Breast epithelium (tissue), 4 donors: ENCODE results near the gene MRPL20. TPM values are rescaled to one million over a fixed set of nuclear protein-coding genes. Genes with fewer than 3 reads are reported as not detected.

ENCODE experiments used
- DNase-seq, 2 donors: peaks; one replicate each; pipeline ENCODE4 v3.0.0-alpha.2; 2019; ENCODE audit warnings: low spot score in 2 of 2
- H3K27ac ChIP-seq, 2 donors: fragments of 200-600 bp; sonication (generic) in 1 of 2; one replicate each; pipeline ENCODE4 v1.5.1; 2016 to 2019; ENCODE audit warnings: mild to moderate bottlenecking in 1 of 2
- H3K27me3 ChIP-seq, 2 donors: fragments of 200-600 bp; sonication (generic) in 1 of 2; one replicate each; pipeline versions ENCODE4 v1.5.1 to v1.6.0; 2017 to 2019; ENCODE audit warnings: control low read depth in 1 of 2, mild to moderate bottlenecking in 1 of 2
- H3K36me3 ChIP-seq: fragments of 200-600 bp; one replicate; pipeline ENCODE4 v1.5.1; 2019
- H3K4me1 ChIP-seq, 2 donors: fragments of 200-600 bp; sonication (generic); one replicate each; pipeline ENCODE4 v1.5.1; 2016 to 2019; ENCODE audit warnings: control low read depth in 1 of 2
- H3K4me3 ChIP-seq, 3 donors: fragments of 200-600 bp; sonication (generic); 1 replicate in 2 of 3; 2 replicates in 1 of 3; pipeline ENCODE4 v1.5.1; 2016 to 2019; ENCODE audit warnings: mild to moderate bottlenecking in 3 of 3, moderate library complexity in 2 of 3
- H3K9me3 ChIP-seq, 2 donors: fragments of 200-600 bp; sonication (generic) in 1 of 2; one replicate each; pipeline ENCODE4 v1.5.1; 2016 to 2019; ENCODE audit warnings: control low read depth in 1 of 2
- POLR2A ChIP-seq: fragments of 450-650 bp; IDR thresholded peaks from one replicate; pipeline ENCODE4 v1.6.1; 2016; ENCODE audit warnings: antibody characterized with exemption, mild to moderate bottlenecking, moderate library complexity
- POLR2AphosphoS5 ChIP-seq, 3 donors: sonication (generic); formaldehyde crosslinking; IDR thresholded peaks; one replicate each; pipeline ENCODE4 v1.6.1; 2017; ENCODE audit warnings: antibody characterized with exemption in 3 of 3
- intact Hi-C: fragments of 100-400 bp; cut with DNase I; formaldehyde crosslinking; loops from one replicate; pipeline ENCODE4 v1.15.1; 2023; ENCODE audit warnings: low total_unique reads
- total RNA-seq, 3 donors: library from RNA; depleted of rRNA; stranded (reverse); fragments of >200 nt; gene quantifications; one replicate each; pipeline ENCODE4 v1.1.0, GENCODE V29; 2016
- TF ChIP-seq, protein P1 (sequence below), 3 donors: fragments of 450-650 bp; IDR thresholded peaks; one replicate each; pipeline ENCODE4 v1.5.1; 2016 to 2017; ENCODE audit warnings: antibody characterized with exemption in 3 of 3, mild to moderate bottlenecking in 3 of 3, moderate library complexity in 3 of 3

Gene MRPL20
- total RNA-seq, 3 donors from 2014 or later = 127 to 149 (median 147) TPM

DNA sequence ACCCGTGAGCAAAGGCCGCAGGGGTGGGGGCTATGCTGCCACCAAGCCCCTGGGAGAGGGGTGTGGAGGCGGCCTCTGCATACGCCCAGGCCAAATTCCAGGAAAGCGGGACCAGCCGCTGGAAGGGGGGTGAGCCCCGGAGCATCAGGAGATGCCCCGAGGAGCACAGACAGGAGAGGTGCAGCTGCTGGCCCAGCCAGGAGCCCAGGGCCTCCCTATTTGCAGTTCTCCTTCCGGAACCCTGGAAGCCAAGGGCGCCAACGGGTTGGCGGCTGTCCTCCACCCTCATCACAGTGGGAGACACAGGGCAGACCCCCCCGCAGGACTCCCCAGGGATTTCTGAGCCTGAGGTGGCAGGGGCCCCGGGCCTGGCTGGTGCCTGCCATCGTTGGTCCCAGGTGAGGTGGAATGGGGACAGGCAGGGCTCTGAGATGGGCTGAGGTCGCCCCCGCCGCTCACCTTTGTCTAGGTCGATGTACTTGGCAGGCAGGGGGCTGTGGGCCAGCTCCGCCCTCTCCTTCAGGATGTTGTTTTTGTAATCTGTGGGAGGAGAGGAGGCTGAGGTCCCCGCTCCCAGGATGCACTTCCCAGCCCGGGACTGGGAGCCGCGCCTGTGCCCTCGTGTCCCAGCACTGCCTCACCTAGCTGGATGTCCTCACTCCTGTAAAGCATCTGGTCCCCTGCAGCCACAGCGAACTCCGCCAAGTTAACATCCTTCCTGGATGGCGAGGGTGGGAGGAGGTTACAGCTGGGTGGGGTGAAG lies 53.5 kb downstream of the MRPL20 start:
- DNase-seq = no peak
- H3K36me3 ChIP-seq = no peaks in the 10 kb centered on the region
- peak overlapping the region; percentile 33 to 98 for H3K27ac ChIP-seq
- H3K4me1 ChIP-seq = peaks cover 6 to 11% of the 10 kb centered on the region in 2 donors
- TF ChIP-seq, protein P1, sequence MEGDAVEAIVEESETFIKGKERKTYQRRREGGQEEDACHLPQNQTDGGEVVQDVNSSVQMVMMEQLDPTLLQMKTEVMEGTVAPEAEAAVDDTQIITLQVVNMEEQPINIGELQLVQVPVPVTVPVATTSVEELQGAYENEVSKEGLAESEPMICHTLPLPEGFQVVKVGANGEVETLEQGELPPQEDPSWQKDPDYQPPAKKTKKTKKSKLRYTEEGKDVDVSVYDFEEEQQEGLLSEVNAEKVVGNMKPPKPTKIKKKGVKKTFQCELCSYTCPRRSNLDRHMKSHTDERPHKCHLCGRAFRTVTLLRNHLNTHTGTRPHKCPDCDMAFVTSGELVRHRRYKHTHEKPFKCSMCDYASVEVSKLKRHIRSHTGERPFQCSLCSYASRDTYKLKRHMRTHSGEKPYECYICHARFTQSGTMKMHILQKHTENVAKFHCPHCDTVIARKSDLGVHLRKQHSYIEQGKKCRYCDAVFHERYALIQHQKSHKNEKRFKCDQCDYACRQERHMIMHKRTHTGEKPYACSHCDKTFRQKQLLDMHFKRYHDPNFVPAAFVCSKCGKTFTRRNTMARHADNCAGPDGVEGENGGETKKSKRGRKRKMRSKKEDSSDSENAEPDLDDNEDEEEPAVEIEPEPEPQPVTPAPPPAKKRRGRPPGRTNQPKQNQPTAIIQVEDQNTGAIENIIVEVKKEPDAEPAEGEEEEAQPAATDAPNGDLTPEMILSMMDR (IDR thresholded peaks at IDR 0.05) = no peak
- TF ChIP-seq POLR2A = no peak
- no peak for TF ChIP-seq POLR2AphosphoS5 (IDR thresholded peaks at IDR 0.05)
- no peaks in the 10 kb centered on the region for H3K9me3 ChIP-seq
- peak overlapping the region in 1 of 3 donors; percentile 76 for H3K4me3 ChIP-seq
- H3K27me3 ChIP-seq = no peaks in the 10 kb centered on the region
- intact Hi-C loops = no loop called here

DNA sequence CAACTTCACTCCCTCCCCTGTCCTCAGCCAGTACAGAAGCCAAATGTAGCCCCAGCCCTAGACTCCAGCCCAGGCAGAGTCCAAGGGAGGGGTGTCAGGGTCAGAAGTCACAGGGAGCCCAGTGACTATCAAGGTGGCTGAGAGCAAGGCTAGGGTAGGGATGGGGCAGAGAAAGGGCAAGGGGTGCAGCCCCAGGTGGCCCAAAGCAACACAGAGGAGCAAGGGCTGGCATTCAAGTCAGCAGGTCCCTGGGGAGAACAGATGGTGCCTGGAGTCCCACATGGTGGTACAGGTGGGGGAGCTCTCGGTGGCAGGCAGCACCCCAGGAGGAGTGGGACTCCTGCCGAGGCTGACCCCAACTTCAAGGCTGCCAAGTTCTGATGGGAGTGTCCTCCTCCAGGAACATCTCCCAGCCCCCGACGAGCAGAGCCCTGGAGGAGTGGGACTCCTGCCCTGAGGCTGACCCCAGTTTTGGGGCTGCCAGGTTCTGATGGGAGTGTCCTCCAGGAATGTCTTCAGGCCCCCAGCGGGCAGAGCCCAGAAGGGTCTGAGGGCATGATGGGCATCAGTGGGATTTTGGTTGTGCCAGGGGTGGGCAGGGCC lies 54.2 kb downstream of the MRPL20 start:
- Histone ChIP-seq H3K27ac (peak overlapping the region; percentile 33 to 98), H3K36me3 (no peaks in the 10 kb centered on the region), H3K27me3 (no peaks in the 10 kb centered on the region), H3K4me1 (peaks cover 6 to 10% of the 10 kb centered on the region in 2 donors), H3K4me3 (peak overlapping the region in 1 of 3 donors; percentile 76), H3K9me3 (no peaks in the 10 kb centered on the region)
- no peak for DNase-seq
- TF ChIP-seq, protein P1 (IDR thresholded peaks at IDR 0.05) = no peak
- TF ChIP-seq POLR2AphosphoS5 (IDR thresholded peaks at IDR 0.05) (no peak), POLR2A (no peak)
- intact Hi-C loops = no loop called here

Other genes with a start within 250 kb of the MRPL20 start
- gene TTLL10, start 233.4 kb downstream of the MRPL20 start, total RNA-seq = under 1 TPM; 0.15 to 0.33 (median 0.16) TPM
- gene TNFRSF18, start 200.7 kb downstream of the MRPL20 start, total RNA-seq = 1 to 10 TPM in 2 of 3 donors, not detected in 1; 1.9 to 5.9 TPM
- gene TNFRSF4, start 193.1 kb downstream of the MRPL20 start, total RNA-seq = 1 to 10 TPM in 2 of 3 donors, under 1 TPM in 1; 0.64 to 2.3 (median 1.6) TPM
- gene SDF4, start 175.3 kb downstream of the MRPL20 start, total RNA-seq = 100 to 1,000 TPM in 1 of 3 donors, 10 to 100 TPM in 2; 58.0 to 111 (median 79.3) TPM
- gene B3GALT6, start 175.1 kb downstream of the MRPL20 start, total RNA-seq = 10 to 100 TPM; 14.4 to 16.0 (median 14.4) TPM
- 1 to 10 TPM in 1 of 3 donors, not detected in 2; 2.0 TPM for gene C1QTNF12, start 160.6 kb downstream of the MRPL20 start, total RNA-seq
- 10 to 100 TPM; 37.0 to 39.8 (median 37.4) TPM for gene UBE2J2, start 133.4 kb downstream of the MRPL20 start, total RNA-seq
- 1 to 10 TPM in 2 of 3 donors, under 1 TPM in 1; 0.96 to 5.2 (median 4.7) TPM for gene SCNN1D, start 126.9 kb downstream of the MRPL20 start, total RNA-seq
- 10 to 100 TPM; 19.7 to 33.4 (median 26.9) TPM for gene ACAP3, start 99.4 kb downstream of the MRPL20 start, total RNA-seq
- 10 to 100 TPM; 16.0 to 27.5 (median 22.0) TPM for gene PUSL1, start 98.7 kb downstream of the MRPL20 start, total RNA-seq
- 100 to 1,000 TPM in 2 of 3 donors, 10 to 100 TPM in 1; 68.6 to 125 (median 119) TPM for gene INTS11, start 82.6 kb downstream of the MRPL20 start, total RNA-seq
- gene CPTP, start 82.5 kb downstream of the MRPL20 start, total RNA-seq = 10 to 100 TPM in 2 of 3 donors, 1 to 10 TPM in 1; 9.0 to 16.4 (median 13.4) TPM
- gene TAS1R3, start 76.0 kb downstream of the MRPL20 start, total RNA-seq = under 1 TPM in 2 of 3 donors, not detected in 1; 0.16 to 0.33 TPM
- 10 to 100 TPM; 55.2 to 70.1 (median 55.2) TPM for gene DVL1, start 57.9 kb downstream of the MRPL20 start, total RNA-seq
- 100 to 1,000 TPM in 1 of 3 donors, 10 to 100 TPM in 2; 93.4 to 308 (median 99.8) TPM for gene MXRA8, start 48.7 kb downstream of the MRPL20 start, total RNA-seq
- gene AURKAIP1, start 32.1 kb downstream of the MRPL20 start, total RNA-seq = 100 to 1,000 TPM in 1 of 3 donors, 10 to 100 TPM in 2; 91.3 to 116 (median 99.6) TPM
- 100 to 1,000 TPM; 170 to 325 (median 285) TPM for gene CCNL2, start 8.0 kb downstream of the MRPL20 start, total RNA-seq
- gene ANKRD65, start 14.0 kb upstream of the MRPL20 start, total RNA-seq = 10 to 100 TPM; 10.2 to 16.0 (median 12.2) TPM
- 10 to 100 TPM; 13.0 to 44.8 (median 35.7) TPM for gene VWA1, start 28.4 kb upstream of the MRPL20 start, total RNA-seq
- gene ATAD3C, start 42.4 kb upstream of the MRPL20 start, total RNA-seq = 1 to 10 TPM; 1.9 to 8.5 (median 4.3) TPM
- 10 to 100 TPM in 2 of 3 donors, 1 to 10 TPM in 1; 9.9 to 22.9 (median 22.4) TPM for gene ATAD3B, start 64.5 kb upstream of the MRPL20 start, total RNA-seq
- 10 to 100 TPM; 14.9 to 22.3 (median 15.5) TPM for gene ATAD3A, start 104.9 kb upstream of the MRPL20 start, total RNA-seq
- gene TMEM240, start 133.3 kb upstream of the MRPL20 start, total RNA-seq = 1 to 10 TPM; 3.5 to 8.8 (median 3.8) TPM
- 100 to 1,000 TPM; 100 to 125 (median 114) TPM for gene SSU72, start 167.6 kb upstream of the MRPL20 start, total RNA-seq
- gene FNDC10, start 192.8 kb upstream of the MRPL20 start, total RNA-seq = 1 to 10 TPM in 1 of 3 donors, under 1 TPM in 2; 0.48 to 2.9 (median 0.98) TPM
- 10 to 100 TPM; 32.0 to 69.5 (median 48.9) TPM for gene MIB2, start 208.2 kb upstream of the MRPL20 start, total RNA-seq
- 10 to 100 TPM in 1 of 3 donors, 1 to 10 TPM in 2; 2.7 to 15.5 (median 7.5) TPM for gene MMP23B, start 224.9 kb upstream of the MRPL20 start, total RNA-seq